Suprapubic skin (tissue), 4 donors: ENCODE measurements around the gene KIRREL1.

Source experiments
- POLR2A ChIP-seq, 2 donors: fragments of 450-650 bp; IDR thresholded peaks; one replicate each; pipeline ENCODE4 v1.6.1; 2017; ENCODE audit warnings: antibody characterized with exemption in 2 of 2, mild to moderate bottlenecking in 2 of 2, moderate library complexity in 2 of 2
- POLR2AphosphoS5 ChIP-seq, 3 donors: sonication (generic); formaldehyde crosslinking; IDR thresholded peaks; one replicate each; pipeline ENCODE4 v1.6.1; 2017; ENCODE audit warnings: antibody characterized with exemption in 3 of 3
- TF ChIP-seq, protein P1 (sequence below), 2 donors: fragments of 200-600 bp in 1 of 2; fragments of 450-650 bp in 1 of 2; sonication (generic) in 1 of 2; IDR thresholded peaks; one replicate each; pipeline ENCODE4 v1.5.1; 2016 to 2019; ENCODE audit warnings: antibody characterized with exemption in 2 of 2, mild to moderate bottlenecking in 1 of 2, moderate library complexity in 1 of 2

DNA sequence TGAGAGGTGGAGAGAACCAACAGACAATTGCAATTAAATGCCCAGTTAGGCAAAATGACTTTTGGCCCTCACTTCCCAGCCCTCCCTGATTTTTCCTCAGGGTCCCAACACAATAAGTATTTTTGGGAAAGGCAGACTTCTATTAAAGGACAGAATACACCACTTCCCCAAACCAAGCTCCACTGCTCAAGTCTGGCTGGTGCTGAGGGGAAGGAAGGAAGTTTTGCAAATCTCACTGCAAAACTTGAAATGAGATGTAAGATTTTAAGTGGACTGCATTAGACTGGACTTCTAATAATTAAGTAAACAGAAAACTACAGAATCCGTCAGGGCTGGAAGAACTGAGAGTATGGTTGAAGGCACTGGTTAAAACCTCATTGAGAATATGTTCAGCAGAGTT, 155.0 kb downstream of the KIRREL1 start:
- TF ChIP-seq, protein P1, sequence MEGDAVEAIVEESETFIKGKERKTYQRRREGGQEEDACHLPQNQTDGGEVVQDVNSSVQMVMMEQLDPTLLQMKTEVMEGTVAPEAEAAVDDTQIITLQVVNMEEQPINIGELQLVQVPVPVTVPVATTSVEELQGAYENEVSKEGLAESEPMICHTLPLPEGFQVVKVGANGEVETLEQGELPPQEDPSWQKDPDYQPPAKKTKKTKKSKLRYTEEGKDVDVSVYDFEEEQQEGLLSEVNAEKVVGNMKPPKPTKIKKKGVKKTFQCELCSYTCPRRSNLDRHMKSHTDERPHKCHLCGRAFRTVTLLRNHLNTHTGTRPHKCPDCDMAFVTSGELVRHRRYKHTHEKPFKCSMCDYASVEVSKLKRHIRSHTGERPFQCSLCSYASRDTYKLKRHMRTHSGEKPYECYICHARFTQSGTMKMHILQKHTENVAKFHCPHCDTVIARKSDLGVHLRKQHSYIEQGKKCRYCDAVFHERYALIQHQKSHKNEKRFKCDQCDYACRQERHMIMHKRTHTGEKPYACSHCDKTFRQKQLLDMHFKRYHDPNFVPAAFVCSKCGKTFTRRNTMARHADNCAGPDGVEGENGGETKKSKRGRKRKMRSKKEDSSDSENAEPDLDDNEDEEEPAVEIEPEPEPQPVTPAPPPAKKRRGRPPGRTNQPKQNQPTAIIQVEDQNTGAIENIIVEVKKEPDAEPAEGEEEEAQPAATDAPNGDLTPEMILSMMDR (IDR thresholded peaks at IDR 0.05), result no peak
- no peak for TF ChIP-seq POLR2AphosphoS5 (IDR thresholded peaks at IDR 0.05)
- TF ChIP-seq POLR2A (IDR thresholded peaks at IDR 0.05), result no peak
